Measurements from ENCODE around the gene MEGF11. TPM values are rescaled to one million over a fixed set of nuclear protein-coding genes. Genes with fewer than 3 reads are reported as not detected.
A peak's percentile ranks its signal among the peaks of the same experiment; 100 is the strongest.

MEGF11 gene
- polyA plus RNA-seq, 6 donors from 2014 or later: 1.00 TPM; not detected in 5

DNA sequence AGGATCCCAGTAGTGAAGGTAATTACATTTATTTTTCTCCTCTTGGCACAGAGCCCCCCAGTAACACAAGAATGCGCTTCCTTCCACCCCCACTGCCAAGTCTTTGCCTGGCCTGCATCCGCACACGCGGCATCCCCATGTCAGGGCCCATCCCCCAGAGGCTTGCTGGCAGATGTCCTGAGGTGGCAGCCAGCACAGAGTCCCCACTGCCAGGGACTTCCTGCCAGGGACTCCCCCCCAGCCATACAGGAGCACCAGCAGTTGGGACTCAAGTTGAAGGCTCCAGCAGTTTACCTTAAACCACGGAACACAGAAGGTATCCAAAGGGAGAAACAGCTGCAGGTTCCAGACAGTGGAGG, 41.0 kb downstream of the MEGF11 start:
- H3K36me3 Mint-ChIP-seq: no peaks in the 10 kb centered on the region
- H3K4me1 Mint-ChIP-seq: no peaks in the 10 kb centered on the region

DNA sequence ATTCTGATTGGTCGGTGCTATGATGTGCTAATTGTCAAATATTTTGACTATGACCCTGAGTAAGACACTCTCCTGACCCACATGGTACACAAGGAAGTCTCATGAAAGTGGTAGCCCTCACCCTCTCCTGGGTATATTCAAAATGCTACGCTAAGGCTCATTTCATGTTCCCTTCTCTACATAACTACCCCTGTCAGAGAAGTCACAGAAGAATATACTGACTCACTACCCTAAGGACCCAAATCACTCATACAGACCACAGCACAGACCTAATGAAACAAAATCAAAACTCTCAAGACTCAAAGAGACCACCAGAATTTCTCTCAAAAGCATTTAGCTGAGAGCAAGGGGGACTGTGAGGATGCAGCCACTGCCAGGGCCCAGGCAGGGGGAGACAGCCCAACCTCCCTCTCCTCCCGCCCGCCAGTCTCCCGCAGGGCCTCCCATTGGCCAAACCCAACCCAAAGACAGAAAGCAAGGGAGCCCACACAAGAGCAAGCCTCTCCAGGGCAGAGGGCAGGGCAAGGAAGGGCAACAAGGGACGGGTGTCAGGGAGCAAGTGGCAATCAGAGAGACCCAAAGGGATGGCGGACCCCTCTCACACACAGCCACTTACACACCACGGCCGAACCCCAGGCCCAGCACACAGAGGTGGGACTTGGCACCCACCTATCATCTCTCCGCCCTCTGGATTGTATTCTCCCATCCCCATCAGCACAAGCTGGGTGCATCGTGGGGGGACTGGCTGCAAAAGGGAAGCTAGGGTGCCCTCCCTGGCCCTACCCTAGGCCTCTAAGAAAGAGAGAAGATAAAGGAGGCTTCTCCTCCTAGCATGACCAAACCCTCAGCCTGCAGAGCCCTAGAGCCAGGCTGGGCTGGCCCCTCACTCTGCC, 41.6 kb downstream of the MEGF11 start:
- H3K4me3 Mint-ChIP-seq: no peak overlapping the region
- H3K36me3 Mint-ChIP-seq: no peaks in the 10 kb centered on the region
- ATAC-seq (ENCODE audit: low read depth in 2 of 2) (no peak), DNase-seq (no peak)
- H3K27me3 Mint-ChIP-seq: no peaks in the 10 kb centered on the region
- peaks cover 0 to 8% (median 6%) of the 10 kb centered on the region in 7 donors for H3K9me3 Mint-ChIP-seq
- no peaks in the 10 kb centered on the region for H3K4me1 Mint-ChIP-seq
- peak overlapping the region in 1 of 6 donors; percentile 5 for H3K27ac Mint-ChIP-seq

More for the DNA sequence above, 41.0 kb downstream of the MEGF11 start:
- Mint-ChIP-seq H3K27me3 (no peaks in the 10 kb centered on the region), H3K27ac (peak overlapping the region in 1 of 6 donors; percentile 42), H3K9me3 (peaks cover 0 to 1% (median 0%) of the 10 kb centered on the region in 7 donors), H3K4me3 (no peak overlapping the region)
- no peak for DNase-seq
- ATAC-seq (ENCODE audit: low read depth in 2 of 2): no peak

DNA sequence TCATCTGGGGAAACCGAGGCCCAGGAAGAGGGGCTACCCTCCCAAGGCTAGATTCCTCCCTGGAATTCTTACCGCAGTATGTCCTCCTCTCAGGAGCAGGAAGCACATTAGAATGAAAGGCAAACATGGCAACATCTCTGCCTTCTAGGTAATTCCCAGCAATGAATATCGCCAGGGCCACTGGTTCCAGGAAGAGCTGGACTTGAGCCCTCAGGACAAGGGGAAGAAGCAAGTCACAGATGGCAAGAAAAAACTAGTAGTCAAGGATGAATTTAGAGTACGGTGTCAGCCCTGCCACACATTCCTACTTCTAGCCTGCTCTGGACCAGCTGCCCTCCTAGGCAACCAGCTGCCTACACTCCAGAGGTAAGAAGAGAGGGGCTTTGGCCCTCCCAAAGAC, 42.9 kb downstream of the MEGF11 start:
- DNase-seq (no peak), ATAC-seq (ENCODE audit: low read depth in 2 of 2) (no peak)
- H3K9me3 Mint-ChIP-seq: peaks cover 3 to 20% (median 12%) of the 10 kb centered on the region in 7 donors
- H3K4me3 Mint-ChIP-seq: no peak overlapping the region
- no peaks in the 10 kb centered on the region for H3K4me1 Mint-ChIP-seq
- no peaks in the 10 kb centered on the region for H3K27me3 Mint-ChIP-seq
- H3K36me3 Mint-ChIP-seq: no peaks in the 10 kb centered on the region
- H3K27ac Mint-ChIP-seq: no peak overlapping the region

DNA sequence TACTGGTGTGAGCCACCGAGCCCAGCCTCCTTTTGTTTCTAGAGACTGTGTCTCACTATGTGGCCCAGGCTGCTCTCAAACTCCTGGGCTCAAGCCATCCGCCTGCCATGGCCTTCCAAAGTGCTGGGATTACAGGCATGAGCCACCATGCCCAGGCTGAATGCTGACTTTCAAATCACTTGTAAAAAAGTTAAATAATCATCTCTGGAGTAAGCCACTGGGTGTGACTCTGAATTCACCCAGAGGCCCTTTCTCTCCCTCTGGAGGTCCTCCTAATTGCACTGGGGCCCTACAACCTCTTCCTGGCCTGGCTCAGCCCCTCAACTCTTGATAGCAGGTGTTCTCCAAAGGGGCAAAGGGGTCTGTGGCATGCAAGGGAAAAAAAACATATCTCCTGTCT, 54.8 kb downstream of the MEGF11 start:
- Mint-ChIP-seq H3K36me3 (no peaks in the 10 kb centered on the region), H3K4me3 (no peak overlapping the region), H3K27ac (no peak overlapping the region), H3K4me1 (no peaks in the 10 kb centered on the region), H3K27me3 (peaks cover 0 to 21% (median 10%) of the 10 kb centered on the region in 3 donors), H3K9me3 (peaks cover 0 to 2% (median 0%) of the 10 kb centered on the region in 7 donors)
- ATAC-seq (ENCODE audit: low read depth in 2 of 2) (no peak), DNase-seq (no peak)

DNA sequence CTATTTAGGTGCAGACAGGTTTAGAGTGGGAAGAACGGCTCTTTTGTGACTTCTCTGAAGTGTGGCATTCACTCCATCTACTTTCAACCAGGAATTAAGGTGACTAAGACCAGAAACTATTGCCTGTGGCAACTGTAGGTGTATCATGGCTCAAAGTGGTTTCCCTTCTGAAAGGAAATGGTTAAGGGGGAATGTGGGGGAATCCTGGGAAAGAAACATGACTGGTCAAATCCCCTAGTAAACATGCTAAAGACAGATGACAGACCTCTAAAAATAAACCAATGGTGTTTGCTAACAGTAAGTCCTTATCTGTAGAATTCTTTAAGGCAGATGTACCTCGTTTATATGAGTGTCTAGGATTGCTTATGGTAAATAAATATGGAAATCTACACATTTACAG, 56.9 kb downstream of the MEGF11 start:
- no peak for ATAC-seq (ENCODE audit: low read depth in 2 of 2)
- Mint-ChIP-seq H3K4me3 (no peak overlapping the region), H3K27me3 (peaks cover 0 to 21% (median 11%) of the 10 kb centered on the region in 3 donors), H3K27ac (no peak overlapping the region), H3K36me3 (no peaks in the 10 kb centered on the region), H3K9me3 (peaks cover 0 to 2% (median 0%) of the 10 kb centered on the region in 7 donors), H3K4me1 (peaks cover 0 to under 1% (median 0%) of the 10 kb centered on the region in 3 donors)
- no peak for DNase-seq

DNA sequence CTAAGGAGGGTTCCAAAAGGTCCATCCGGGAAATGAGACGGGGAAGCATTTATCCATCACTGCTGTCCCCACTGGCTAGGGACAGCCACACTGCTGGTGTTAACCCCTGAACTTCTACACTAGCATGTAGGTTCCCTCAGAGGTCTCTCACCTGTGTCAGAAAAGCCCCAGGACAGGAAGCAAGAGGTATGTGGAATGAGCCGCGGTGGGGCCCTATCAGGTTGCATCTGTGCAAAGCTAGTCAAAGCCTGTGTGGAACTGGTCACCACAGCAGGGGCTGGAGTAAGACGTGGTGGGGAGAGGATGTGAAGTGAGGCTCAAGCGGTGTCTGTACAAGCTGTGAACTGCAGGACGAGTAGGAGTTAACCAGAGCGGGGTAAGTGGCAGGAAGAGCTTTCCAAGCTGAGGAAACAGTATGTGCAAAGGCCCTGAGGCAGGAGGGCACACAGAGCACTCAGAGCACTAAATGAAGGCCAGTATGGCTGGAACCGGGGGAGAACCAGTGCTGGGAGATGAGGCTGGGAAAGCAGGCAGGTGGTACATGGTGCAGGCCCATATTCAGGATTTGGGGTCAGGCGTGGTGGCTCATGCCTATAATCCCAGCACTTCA, 57.8 kb downstream of the MEGF11 start:
- peaks cover 0 to 13% (median 7%) of the 10 kb centered on the region in 3 donors for H3K27me3 Mint-ChIP-seq
- H3K4me3 Mint-ChIP-seq: no peak overlapping the region
- peak overlapping the region in 1 of 6 donors; percentile 25 for H3K27ac Mint-ChIP-seq
- H3K4me1 Mint-ChIP-seq: peaks cover 0 to 5% (median 5%) of the 10 kb centered on the region in 3 donors
- ATAC-seq (ENCODE audit: low read depth in 2 of 2) (no peak), DNase-seq (no peak)
- H3K9me3 Mint-ChIP-seq: peaks cover 0 to 2% (median 0%) of the 10 kb centered on the region in 7 donors
- H3K36me3 Mint-ChIP-seq: no peaks in the 10 kb centered on the region

DNA sequence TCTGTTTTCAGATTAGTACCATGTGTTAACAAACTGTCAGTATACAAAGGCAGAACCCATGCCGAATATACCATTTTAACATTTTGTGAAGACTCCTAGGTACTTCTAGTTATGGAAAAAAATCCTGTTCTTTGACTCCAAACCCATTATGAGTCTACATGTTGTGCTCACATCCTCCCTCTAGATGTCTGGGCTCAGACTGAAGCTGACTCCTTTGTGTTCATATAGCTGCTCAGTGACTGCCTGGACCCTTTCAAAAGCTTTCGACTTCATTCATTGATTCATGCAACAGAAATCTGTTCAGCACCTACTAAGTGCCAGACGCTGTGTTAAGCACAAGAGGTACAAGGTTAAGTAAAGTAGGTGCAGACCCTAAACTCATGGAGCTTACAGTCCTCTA, 60.5 kb downstream of the MEGF11 start:
- DNase-seq (no peak), ATAC-seq (ENCODE audit: low read depth in 2 of 2) (no peak)
- Mint-ChIP-seq H3K9me3 (peaks cover 0 to 2% (median 0%) of the 10 kb centered on the region in 7 donors), H3K27me3 (peaks cover 0 to 13% (median 7%) of the 10 kb centered on the region in 3 donors), H3K4me1 (peaks cover 0 to 5% (median 5%) of the 10 kb centered on the region in 3 donors), H3K36me3 (no peaks in the 10 kb centered on the region), H3K4me3 (no peak overlapping the region), H3K27ac (no peak overlapping the region)

DNA sequence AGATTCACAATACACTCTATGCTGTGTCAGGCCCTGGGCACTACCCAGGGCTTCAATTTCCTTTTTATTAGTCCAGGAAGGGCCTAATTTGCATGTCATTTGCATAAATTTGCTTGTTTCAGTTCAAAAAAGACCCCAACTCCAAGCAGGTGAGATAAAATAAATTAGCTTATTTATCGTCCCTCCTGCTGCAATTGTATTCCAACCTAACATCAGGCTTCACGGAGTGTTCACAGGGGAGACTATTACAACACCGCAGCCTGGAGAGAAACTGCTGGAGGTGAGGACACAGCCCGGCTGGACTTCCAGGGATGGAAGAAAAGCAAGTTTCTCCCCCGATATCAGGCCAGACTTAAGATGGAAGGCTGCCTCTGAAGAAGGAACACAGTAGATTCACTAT, 62.8 kb downstream of the MEGF11 start:
- H3K36me3 Mint-ChIP-seq: no peaks in the 10 kb centered on the region
- ATAC-seq (ENCODE audit: low read depth in 2 of 2) (no peak), DNase-seq (no peak)
- H3K27me3 Mint-ChIP-seq: peaks cover 0 to 10% (median 7%) of the 10 kb centered on the region in 3 donors
- no peak overlapping the region for H3K27ac Mint-ChIP-seq
- H3K4me3 Mint-ChIP-seq: no peak overlapping the region
- peaks cover 0 to 5% (median 5%) of the 10 kb centered on the region in 3 donors for H3K4me1 Mint-ChIP-seq
- peaks cover 0 to 1% (median 0%) of the 10 kb centered on the region in 7 donors for H3K9me3 Mint-ChIP-seq

DNA sequence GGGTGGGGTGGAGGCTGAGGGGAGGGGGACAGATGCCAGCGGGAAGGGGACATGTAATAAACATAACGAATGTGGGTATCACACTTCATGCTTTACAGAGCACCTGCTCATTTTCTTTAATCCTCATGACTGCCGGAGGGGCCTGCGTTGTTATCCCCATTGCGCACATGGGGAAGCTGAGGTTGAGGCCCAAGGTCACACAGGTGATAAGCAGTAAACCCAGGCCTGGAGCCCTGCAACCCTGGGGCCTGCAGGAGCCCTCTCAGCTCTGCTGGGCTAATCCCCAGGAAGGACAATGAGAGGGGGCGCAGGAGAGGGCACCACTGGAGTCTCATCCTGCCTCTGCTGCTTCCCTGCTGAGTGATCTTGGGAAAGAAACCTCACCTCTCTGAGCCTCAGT, 64.3 kb downstream of the MEGF11 start:
- Mint-ChIP-seq H3K27ac (no peak overlapping the region), H3K4me1 (peaks cover 0 to 5% (median 5%) of the 10 kb centered on the region in 3 donors), H3K9me3 (peaks cover 0 to 2% (median 0%) of the 10 kb centered on the region in 7 donors), H3K36me3 (no peaks in the 10 kb centered on the region), H3K4me3 (no peak overlapping the region), H3K27me3 (peaks cover 0 to 19% (median 15%) of the 10 kb centered on the region in 3 donors)
- no peak for DNase-seq
- no peak for ATAC-seq (ENCODE audit: low read depth in 2 of 2)

DNA sequence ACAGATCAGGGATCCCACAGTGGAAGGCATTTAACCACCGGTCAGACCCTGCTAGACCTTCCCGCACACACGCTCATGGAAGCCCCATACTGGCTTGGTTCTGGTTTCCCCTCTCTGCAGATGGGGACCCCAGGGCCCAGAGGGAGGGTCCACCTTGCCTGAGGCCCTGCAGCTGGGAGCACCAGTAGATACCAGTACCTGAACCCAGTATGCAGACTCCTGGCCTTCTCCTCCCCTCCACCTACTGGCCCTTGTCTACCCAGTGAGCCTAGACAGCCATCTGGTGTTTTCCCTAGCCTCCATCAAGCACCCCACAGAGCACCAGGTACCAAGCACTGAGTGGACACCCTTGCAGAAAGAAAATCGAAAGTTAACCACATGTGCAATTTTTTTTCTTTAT, 65.1 kb downstream of the MEGF11 start:
- H3K4me1 Mint-ChIP-seq: peaks cover 0 to 5% (median 5%) of the 10 kb centered on the region in 3 donors
- DNase-seq: no peak
- no peaks in the 10 kb centered on the region for H3K36me3 Mint-ChIP-seq
- peaks cover 0 to 2% (median 0%) of the 10 kb centered on the region in 7 donors for H3K9me3 Mint-ChIP-seq
- ATAC-seq (ENCODE audit: low read depth in 2 of 2): no peak
- no peak overlapping the region for H3K27ac Mint-ChIP-seq
- H3K4me3 Mint-ChIP-seq: no peak overlapping the region
- H3K27me3 Mint-ChIP-seq: peaks cover 0 to 20% (median 15%) of the 10 kb centered on the region in 3 donors

DNA sequence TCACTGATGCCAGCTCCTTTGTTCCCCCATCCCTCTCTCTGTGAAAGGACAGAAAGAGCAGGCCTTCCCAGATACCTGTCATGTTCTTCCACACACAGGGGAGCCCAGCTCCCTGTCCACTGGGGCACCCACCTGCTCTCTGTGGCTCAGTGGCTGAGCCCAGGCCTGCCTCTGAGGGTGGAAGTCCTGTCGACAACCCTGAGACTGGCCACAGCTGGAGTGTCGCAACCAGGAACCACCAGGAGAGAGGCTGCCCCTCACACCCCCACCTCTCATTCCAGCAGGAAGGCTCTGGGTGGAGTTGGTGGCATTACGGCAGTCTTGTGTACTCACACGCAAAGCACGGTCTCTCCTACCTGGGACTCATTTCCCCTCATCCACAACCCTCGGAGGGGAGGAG, 66.3 kb downstream of the MEGF11 start:
- Mint-ChIP-seq H3K36me3 (no peaks in the 10 kb centered on the region), H3K27me3 (peaks cover 0 to 31% (median 22%) of the 10 kb centered on the region in 3 donors), H3K27ac (no peak overlapping the region), H3K4me1 (peaks cover 0 to 5% (median 5%) of the 10 kb centered on the region in 3 donors), H3K4me3 (no peak overlapping the region), H3K9me3 (peaks cover 0 to 2% (median 0%) of the 10 kb centered on the region in 7 donors)
- DNase-seq (no peak), ATAC-seq (ENCODE audit: low read depth in 2 of 2) (no peak)

DNA sequence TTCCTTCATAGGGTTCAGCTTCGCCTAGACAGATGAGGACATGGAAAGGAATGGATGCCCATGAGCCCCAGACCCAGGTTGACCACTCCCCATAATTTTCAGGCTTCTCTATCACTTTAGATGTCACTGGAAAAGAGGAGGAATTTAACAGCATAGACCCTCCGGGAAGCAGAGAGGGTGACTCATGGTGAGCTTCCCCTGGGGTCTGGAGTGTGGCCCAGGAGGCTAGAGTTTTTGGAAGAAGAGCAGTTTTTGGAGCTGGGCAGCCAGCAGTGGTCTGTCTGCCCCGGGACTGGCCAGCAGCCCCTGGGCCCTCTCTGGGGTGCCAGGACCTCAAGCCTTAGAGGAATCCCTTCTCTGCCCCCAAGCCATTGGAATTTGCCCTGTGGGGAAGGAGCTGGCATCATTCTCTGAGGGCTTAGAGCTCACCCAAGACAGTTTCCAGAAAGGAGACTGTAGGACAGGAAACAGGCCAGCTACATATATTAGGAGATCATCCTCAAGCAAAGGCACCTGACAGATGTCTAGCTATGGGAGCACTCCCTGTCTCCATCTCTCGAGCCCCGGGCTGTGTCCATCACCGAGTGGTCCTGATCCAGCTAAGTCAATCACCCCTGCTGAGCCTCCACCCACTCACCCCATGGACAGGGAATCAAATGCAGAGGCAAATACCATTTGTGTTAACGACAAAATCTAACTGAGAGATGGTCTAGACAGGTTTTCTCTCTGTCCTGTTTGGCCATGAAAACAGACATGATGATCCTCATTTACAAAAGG, 67.3 kb downstream of the MEGF11 start:
- H3K9me3 Mint-ChIP-seq: peaks cover 0 to 2% (median 0%) of the 10 kb centered on the region in 7 donors
- ATAC-seq (ENCODE audit: low read depth in 2 of 2): no peak
- H3K4me1 Mint-ChIP-seq: peaks cover 0 to 7% (median 3%) of the 10 kb centered on the region in 3 donors
- H3K36me3 Mint-ChIP-seq: no peaks in the 10 kb centered on the region
- H3K27ac Mint-ChIP-seq: peak overlapping the region in 1 of 6 donors; percentile 82
- no peak for DNase-seq
- no peak overlapping the region for H3K4me3 Mint-ChIP-seq
- H3K27me3 Mint-ChIP-seq: peaks cover 0 to 37% (median 22%) of the 10 kb centered on the region in 3 donors
